ENCODE measurements around the gene ARID1B. TPM values are rescaled to one million over a fixed set of nuclear protein-coding genes. Genes with fewer than 3 reads are reported as not detected.

Gene ARID1B
- total RNA-seq, 2 donors from 2014 or later: 69.0 to 85.4 TPM

GRCh38 chr6:156984178-156984738 lies 207.1 kb downstream of the ARID1B start:
- DNase-seq: no peak
- peak; percentile 25 for ATAC-seq
- intact Hi-C loops (cut with DNase I, micrococcal nuclease): no loop called here

- DNase-seq (no peak), ATAC-seq (peak; percentile 31)
- intact Hi-C loops (cut with DNase I, micrococcal nuclease): no loop called here
These were observed 208.1 kb downstream of the ARID1B start for GRCh38 chr6:156985309-156985708.

- ATAC-seq: peak; percentile 81
- DNase-seq: peak in 1 of 2 donors; percentile 51
These were observed 211.3 kb downstream of the ARID1B start for GRCh38 chr6:156988276-156989158.

GRCh38 chr6:156989159-156989806 lies 212.1 kb downstream of the ARID1B start:
- ATAC-seq (no peak), DNase-seq (no peak)
- intact Hi-C loops (cut with DNase I, micrococcal nuclease): no loop called here

More at GRCh38 chr6:156988276-156989158, 211.3 kb downstream of the ARID1B start:
- intact Hi-C loops (cut with DNase I, micrococcal nuclease): no loop called here

GRCh38 chr6:156992020-156992804 lies 215.0 kb downstream of the ARID1B start:
- peak; percentile 74 for ATAC-seq
- no peak for DNase-seq
- intact Hi-C loops (cut with DNase I, micrococcal nuclease): no loop called here

- ATAC-seq (no peak), DNase-seq (no peak)
- intact Hi-C loops (cut with DNase I, micrococcal nuclease): no loop called here
These were observed 216.5 kb downstream of the ARID1B start for GRCh38 chr6:156993713-156994112.

GRCh38 chr6:156994215-156995076 lies 217.3 kb downstream of the ARID1B start:
- intact Hi-C loops (cut with DNase I, micrococcal nuclease): no loop called here
- ATAC-seq (peak; percentile 85), DNase-seq (no peak)

GRCh38 chr6:156995502-156995901 lies 218.3 kb downstream of the ARID1B start:
- ATAC-seq (no peak), DNase-seq (no peak)
- intact Hi-C loops (cut with DNase I, micrococcal nuclease): no loop called here

GRCh38 chr6:156996265-156996664 lies 219.1 kb downstream of the ARID1B start:
- ATAC-seq (no peak), DNase-seq (no peak)
- intact Hi-C loops (cut with DNase I, micrococcal nuclease): no loop called here

- intact Hi-C loops (cut with DNase I, micrococcal nuclease): no loop called here
- ATAC-seq: no peak
- DNase-seq: no peak
These were observed 221.7 kb downstream of the ARID1B start for GRCh38 chr6:156998794-156999330.

- ATAC-seq: no peak
- intact Hi-C loops (cut with DNase I, micrococcal nuclease): no loop called here
These were observed 222.6 kb downstream of the ARID1B start for GRCh38 chr6:156999762-157000161.

GRCh38 chr6:157001716-157002115 lies 224.5 kb downstream of the ARID1B start:
- intact Hi-C loops (cut with DNase I, micrococcal nuclease): no loop called here
- ATAC-seq (no peak), DNase-seq (no peak)

More at GRCh38 chr6:156999762-157000161, 222.6 kb downstream of the ARID1B start:
- no peak for DNase-seq

- no peak for DNase-seq
- intact Hi-C loops (cut with DNase I, micrococcal nuclease): no loop called here
- no peak for ATAC-seq
These were observed 225.6 kb downstream of the ARID1B start for GRCh38 chr6:157002774-157003173.

- no peak for DNase-seq
- ATAC-seq: no peak
- intact Hi-C loops (cut with DNase I, micrococcal nuclease): no loop called here
These were observed 228.8 kb downstream of the ARID1B start for GRCh38 chr6:157005940-157006339.

- DNase-seq: no peak
- no peak for ATAC-seq
- intact Hi-C loops (cut with DNase I, micrococcal nuclease): no loop called here
These were observed 231.4 kb downstream of the ARID1B start for GRCh38 chr6:157008568-157008967.

GRCh38 chr6:157012355-157012754 lies 235.2 kb downstream of the ARID1B start:
- intact Hi-C loops (cut with DNase I, micrococcal nuclease): no loop called here
- ATAC-seq (no peak), DNase-seq (no peak)

- DNase-seq: no peak
- no peak for ATAC-seq
- intact Hi-C loops (cut with DNase I, micrococcal nuclease): no loop called here
These were observed 236.6 kb downstream of the ARID1B start for GRCh38 chr6:157013649-157014304.
